WTC11 (cell line): ENCODE data around the gene TOMM40. TPM values are rescaled to one million over a fixed set of nuclear protein-coding genes. Genes with fewer than 3 reads are reported as not detected.

Source experiments
- ATAC-seq: fragments of 200-7000 bp; cut with Tn5 transposase; 2 replicates; pipeline ENCODE4 v1.10.0; 2021; ENCODE audit warnings: mild to moderate bottlenecking, moderate library complexity
- CTCF ChIA-PET: fragments of 300-600 bp; sonication (Branson Sonifier 250); formaldehyde crosslinking; loops from one replicate; lab custom pipeline; 2021; ENCODE audit warnings: antibody characterized with exemption; lab: Charles Lee
- POLR2A ChIA-PET: fragments of 350-600 bp; sonication (Branson Sonifier 250); formaldehyde crosslinking; loops from one replicate; lab custom pipeline; 2021; ENCODE audit warnings: antibody characterized with exemption; lab: Charles Lee
- DNase-seq: peaks from one replicate; pipeline ENCODE4 v3.0.0; 2021; ENCODE audit warnings: low spot score
- H3K27ac Mint-ChIP-seq: 2 replicates; pipeline ENCODE4 v1.8.0; 2021; ENCODE audit warnings: mixed read lengths
- H3K27me3 Mint-ChIP-seq: 2 replicates; pipeline ENCODE4 v1.8.0; 2021; ENCODE audit warnings: low read depth, mild to moderate bottlenecking, moderate library complexity, mixed read lengths
- H3K36me3 Mint-ChIP-seq: 2 replicates; pipeline ENCODE4 v1.8.0; 2021; ENCODE audit warnings: mixed read lengths
- H3K4me1 Mint-ChIP-seq: 2 replicates; pipeline ENCODE4 v1.8.0; 2022; ENCODE audit warnings: mixed read lengths
- H3K4me3 Mint-ChIP-seq: 2 replicates; pipeline ENCODE4 v1.8.0; 2021; ENCODE audit warnings: mild to moderate bottlenecking, moderate library complexity, mixed read lengths
- H3K9me3 Mint-ChIP-seq: 2 replicates; pipeline ENCODE4 v1.8.0; 2021; ENCODE audit warnings: mixed read lengths
- ELF4 ChIP-seq: sonication (generic); formaldehyde crosslinking; IDR thresholded peaks from 2 replicates; pipeline ENCODE4 v1.8.1; 2022; ENCODE audit warnings: low read depth, mild to moderate bottlenecking, moderate library complexity, missing genetic modification reagents
- ESRRA ChIP-seq: sonication (generic); formaldehyde crosslinking; IDR thresholded peaks from 2 replicates; pipeline ENCODE4 v1.8.1; 2022; ENCODE audit warnings: mild to moderate bottlenecking, missing genetic modification reagents, borderline replicate concordance
- FOXJ3 ChIP-seq: sonication (generic); formaldehyde crosslinking; IDR thresholded peaks from 2 replicates; pipeline ENCODE4 v1.9.0; 2021; ENCODE audit warnings: missing genetic modification reagents, mild to moderate bottlenecking, borderline replicate concordance
- GABPB1 ChIP-seq: sonication (generic); formaldehyde crosslinking; IDR thresholded peaks from 2 replicates; pipeline ENCODE4 v1.8.1; 2023; ENCODE audit warnings: mild to moderate bottlenecking, missing genetic modification reagents
- GTF2I ChIP-seq: fragments of 250-450 bp; sonication (Bioruptor Pico); conservative IDR thresholded peaks from 2 replicates; pipeline ENCODE4 v1.4.0; 2021; ENCODE audit warnings: mild to moderate bottlenecking
- HMGA2 ChIP-seq: fragments of 250-450 bp; sonication (Bioruptor Pico); IDR thresholded peaks from 2 replicates; pipeline ENCODE4 v1.4.0; 2021; ENCODE audit warnings: mild to moderate bottlenecking, moderate library complexity
- IRF2 ChIP-seq: sonication (generic); formaldehyde crosslinking; IDR thresholded peaks from 2 replicates; pipeline ENCODE4 v1.8.0; 2022; ENCODE audit warnings: low read depth, missing genetic modification reagents, borderline replicate concordance
- MYBL2 ChIP-seq: sonication (generic); formaldehyde crosslinking; IDR thresholded peaks from 2 replicates; pipeline ENCODE4 v1.8.1; 2023; ENCODE audit warnings: mild to moderate bottlenecking, moderate library complexity, missing genetic modification reagents
- NFE2L1 ChIP-seq: sonication (generic); formaldehyde crosslinking; IDR thresholded peaks from 2 replicates; pipeline ENCODE4 v1.8.1; 2023; ENCODE audit warnings: missing genetic modification reagents
- NFYB ChIP-seq: sonication (generic); formaldehyde crosslinking; conservative IDR thresholded peaks from 2 replicates; pipeline ENCODE4 v1.8.0; 2022; ENCODE audit warnings: low read depth, missing genetic modification reagents
- NR1H2 ChIP-seq: sonication (generic); formaldehyde crosslinking; IDR thresholded peaks from 2 replicates; pipeline ENCODE4 v1.9.0; 2021; ENCODE audit warnings: mild to moderate bottlenecking, moderate library complexity, missing genetic modification reagents
- NR3C1 ChIP-seq: sonication (generic); formaldehyde crosslinking; conservative IDR thresholded peaks from 2 replicates; pipeline ENCODE4 v1.8.1; 2023; ENCODE audit warnings: low read depth, mild to moderate bottlenecking, missing genetic modification reagents
- OVOL2 ChIP-seq: fragments of 250-450 bp; sonication (Bioruptor Pico); IDR thresholded peaks from 2 replicates; pipeline ENCODE4 v1.9.0; 2021; ENCODE audit warnings: mild to moderate bottlenecking, borderline replicate concordance
- ZBTB21 ChIP-seq: sonication (generic); formaldehyde crosslinking; IDR thresholded peaks from 2 replicates; pipeline ENCODE4 v1.8.1; 2023; ENCODE audit warnings: mild to moderate bottlenecking, missing genetic modification reagents, borderline replicate concordance
- ZNF416 ChIP-seq: fragments of 250-450 bp; sonication (Bioruptor Pico); IDR thresholded peaks from 2 replicates; pipeline ENCODE4 v1.9.0; 2021; ENCODE audit warnings: mild to moderate bottlenecking, inconsistent platforms
- total RNA-seq: library from RNA; stranded (reverse); gene quantifications from 3 replicates; pipeline ENCODE4 v1.2.3, GENCODE V29; 2021
- TF ChIP-seq, protein P1 (sequence below): sonication (generic); formaldehyde crosslinking; IDR thresholded peaks from 2 replicates; pipeline ENCODE4 v1.8.1; 2022; ENCODE audit warnings: mild to moderate bottlenecking, missing genetic modification reagents, moderate library complexity, borderline replicate concordance
- TF ChIP-seq, protein P2 (sequence below): sonication (generic); formaldehyde crosslinking; IDR thresholded peaks from 2 replicates; pipeline ENCODE4 v1.8.0; 2023; ENCODE audit warnings: mild to moderate bottlenecking, missing genetic modification reagents
- TF ChIP-seq, protein P3 (sequence below): sonication (generic); formaldehyde crosslinking; IDR thresholded peaks from 2 replicates; pipeline ENCODE4 v1.8.1; 2022; ENCODE audit warnings: low read depth, mild to moderate bottlenecking, moderate library complexity, missing genetic modification reagents, borderline replicate concordance
- TF ChIP-seq, protein P4 (sequence below): sonication (generic); formaldehyde crosslinking; IDR thresholded peaks from 2 replicates; pipeline ENCODE4 v1.8.1; 2023; ENCODE audit warnings: mild to moderate bottlenecking, missing genetic modification reagents, borderline replicate concordance
- TF ChIP-seq, protein P5 (sequence below): sonication (generic); formaldehyde crosslinking; IDR thresholded peaks from 2 replicates; pipeline ENCODE4 v1.8.0; 2022; ENCODE audit warnings: mild to moderate bottlenecking, missing genetic modification reagents

Gene TOMM40
- total RNA-seq, 1 experiment from 2014 or later = 221 TPM

DNA sequence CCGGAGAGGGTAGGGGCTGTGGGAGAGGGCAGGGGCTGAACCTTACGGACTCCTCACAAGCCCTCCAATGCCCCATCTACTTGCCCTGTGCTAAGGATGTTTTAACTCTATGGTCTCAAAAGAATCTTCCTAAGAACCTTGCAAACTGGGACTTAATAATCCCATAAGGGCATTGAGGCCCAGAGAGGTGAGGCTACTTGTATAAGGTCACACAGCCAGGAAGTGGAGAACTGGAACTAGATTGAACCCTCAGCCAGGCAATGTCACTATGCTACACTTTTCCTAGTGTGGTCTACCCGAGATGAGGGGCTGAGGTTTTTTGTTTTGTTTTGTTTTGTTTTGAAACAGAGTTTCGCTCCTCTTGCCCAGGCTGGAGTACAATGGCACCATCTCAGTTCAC, 40.5 kb downstream of the TOMM40 start:
- peaks cover 8% of the 10 kb centered on the region for H3K4me1 Mint-ChIP-seq
- DNase-seq = no peak
- no peaks in the 10 kb centered on the region for H3K36me3 Mint-ChIP-seq
- CTCF ChIA-PET = no interaction called here
- no peak for ATAC-seq
- peaks cover 13% of the 10 kb centered on the region for H3K27me3 Mint-ChIP-seq
- no peak for TF ChIP-seq FOXJ3 (CRISPR knock-in tag)
- TF ChIP-seq GTF2I (CRISPR knock-in tag) = no peak
- no peak for TF ChIP-seq GABPB1
- TF ChIP-seq, protein P1, sequence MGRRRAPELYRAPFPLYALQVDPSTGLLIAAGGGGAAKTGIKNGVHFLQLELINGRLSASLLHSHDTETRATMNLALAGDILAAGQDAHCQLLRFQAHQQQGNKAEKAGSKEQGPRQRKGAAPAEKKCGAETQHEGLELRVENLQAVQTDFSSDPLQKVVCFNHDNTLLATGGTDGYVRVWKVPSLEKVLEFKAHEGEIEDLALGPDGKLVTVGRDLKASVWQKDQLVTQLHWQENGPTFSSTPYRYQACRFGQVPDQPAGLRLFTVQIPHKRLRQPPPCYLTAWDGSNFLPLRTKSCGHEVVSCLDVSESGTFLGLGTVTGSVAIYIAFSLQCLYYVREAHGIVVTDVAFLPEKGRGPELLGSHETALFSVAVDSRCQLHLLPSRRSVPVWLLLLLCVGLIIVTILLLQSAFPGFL (CRISPR knock-in tag) = no peak
- no peak for TF ChIP-seq MYBL2 (CRISPR knock-in tag)
- H3K27ac Mint-ChIP-seq = no peak overlapping the region
- POLR2A ChIA-PET = interaction anchor here (0.7 kb wide), 1 partner anchor 145 kb away, joined by 4 read pairs; no protein-coding TSS in a partner anchor
- no peaks in the 10 kb centered on the region for H3K9me3 Mint-ChIP-seq
- H3K4me3 Mint-ChIP-seq = no peak overlapping the region

DNA sequence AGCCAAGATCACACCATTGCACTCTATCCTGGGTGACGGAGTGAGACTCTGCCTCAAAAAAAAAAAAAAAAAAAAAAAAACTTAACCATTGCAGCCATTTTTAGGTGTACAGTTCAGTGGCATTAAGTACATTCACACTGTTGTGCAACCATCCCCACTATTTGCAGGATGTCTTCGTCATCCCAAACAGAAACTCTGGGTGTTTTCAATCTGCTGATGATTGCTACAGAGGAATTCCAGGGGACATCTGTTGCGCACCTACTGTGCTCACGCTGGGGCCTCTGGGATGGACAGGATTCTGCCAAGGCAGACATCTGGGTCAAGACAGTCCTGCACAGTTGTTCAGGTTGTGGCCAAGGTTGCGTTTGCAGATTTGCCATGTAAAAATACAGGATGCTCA, 48.6 kb downstream of the TOMM40 start:
- ATAC-seq = no peak
- no peaks in the 10 kb centered on the region for H3K9me3 Mint-ChIP-seq
- no peak overlapping the region for H3K4me3 Mint-ChIP-seq
- ChIA-PET CTCF (no interaction called here), POLR2A (no interaction called here)
- H3K27me3 Mint-ChIP-seq = no peaks in the 10 kb centered on the region; the same call in 1 of the 2 replicates
- no peaks in the 10 kb centered on the region for H3K36me3 Mint-ChIP-seq
- TF ChIP-seq ELF4 (CRISPR knock-in tag) (no peak), GABPB1 (peak; percentile 87)
- TF ChIP-seq, all 79 proteins: peak for 1
- 0 out of 2 replicates have a peak, but pooled peaks cover 3% of the 10 kb centered on the region for H3K4me1 Mint-ChIP-seq
- H3K27ac Mint-ChIP-seq = no peak overlapping the region
- no peak for DNase-seq

DNA sequence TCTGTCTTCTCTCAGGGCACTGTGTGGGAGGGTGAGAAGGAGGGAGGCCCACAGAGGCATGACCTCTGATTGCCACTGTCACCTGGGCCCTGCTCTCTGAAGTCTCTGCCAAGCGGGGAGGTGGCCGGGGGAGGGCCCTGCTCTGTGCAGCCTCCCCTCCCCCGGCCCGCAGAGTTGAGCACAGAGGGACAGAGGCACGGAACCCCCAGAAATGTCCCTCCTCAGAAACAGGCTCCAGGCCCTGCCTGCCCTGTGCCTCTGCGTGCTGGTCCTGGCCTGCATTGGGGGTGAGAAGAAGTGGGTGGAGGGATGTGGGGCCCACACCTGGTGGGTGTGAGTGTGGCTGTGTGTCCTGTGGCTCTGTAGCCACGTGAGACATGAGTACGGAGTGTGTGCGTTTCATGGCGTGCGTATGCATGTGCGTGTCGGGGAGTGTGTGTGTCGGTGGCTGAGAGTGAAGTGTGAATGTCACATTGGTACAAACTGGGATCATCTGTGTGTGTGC, 51.1 kb downstream of the TOMM40 start, which contains the start of gene APOC4:
APOC4 (plus strand) TSS at position 171 of the 505 bp plus-strand sequence; CDS start at position 212, 41 bp downstream.
- no peaks in the 10 kb centered on the region; the same call in none of the 2 replicates for H3K27me3 Mint-ChIP-seq
- no peak for TF ChIP-seq NR1H2 (CRISPR knock-in tag)
- no peak for TF ChIP-seq NR3C1 (CRISPR knock-in tag)
- TF ChIP-seq, protein P2, sequence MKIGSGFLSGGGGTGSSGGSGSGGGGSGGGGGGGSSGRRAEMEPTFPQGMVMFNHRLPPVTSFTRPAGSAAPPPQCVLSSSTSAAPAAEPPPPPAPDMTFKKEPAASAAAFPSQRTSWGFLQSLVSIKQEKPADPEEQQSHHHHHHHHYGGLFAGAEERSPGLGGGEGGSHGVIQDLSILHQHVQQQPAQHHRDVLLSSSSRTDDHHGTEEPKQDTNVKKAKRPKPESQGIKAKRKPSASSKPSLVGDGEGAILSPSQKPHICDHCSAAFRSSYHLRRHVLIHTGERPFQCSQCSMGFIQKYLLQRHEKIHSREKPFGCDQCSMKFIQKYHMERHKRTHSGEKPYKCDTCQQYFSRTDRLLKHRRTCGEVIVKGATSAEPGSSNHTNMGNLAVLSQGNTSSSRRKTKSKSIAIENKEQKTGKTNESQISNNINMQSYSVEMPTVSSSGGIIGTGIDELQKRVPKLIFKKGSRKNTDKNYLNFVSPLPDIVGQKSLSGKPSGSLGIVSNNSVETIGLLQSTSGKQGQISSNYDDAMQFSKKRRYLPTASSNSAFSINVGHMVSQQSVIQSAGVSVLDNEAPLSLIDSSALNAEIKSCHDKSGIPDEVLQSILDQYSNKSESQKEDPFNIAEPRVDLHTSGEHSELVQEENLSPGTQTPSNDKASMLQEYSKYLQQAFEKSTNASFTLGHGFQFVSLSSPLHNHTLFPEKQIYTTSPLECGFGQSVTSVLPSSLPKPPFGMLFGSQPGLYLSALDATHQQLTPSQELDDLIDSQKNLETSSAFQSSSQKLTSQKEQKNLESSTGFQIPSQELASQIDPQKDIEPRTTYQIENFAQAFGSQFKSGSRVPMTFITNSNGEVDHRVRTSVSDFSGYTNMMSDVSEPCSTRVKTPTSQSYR (CRISPR knock-in tag) = no peak
- no peak for TF ChIP-seq HMGA2 (CRISPR knock-in tag)
- TF ChIP-seq, protein P3, sequence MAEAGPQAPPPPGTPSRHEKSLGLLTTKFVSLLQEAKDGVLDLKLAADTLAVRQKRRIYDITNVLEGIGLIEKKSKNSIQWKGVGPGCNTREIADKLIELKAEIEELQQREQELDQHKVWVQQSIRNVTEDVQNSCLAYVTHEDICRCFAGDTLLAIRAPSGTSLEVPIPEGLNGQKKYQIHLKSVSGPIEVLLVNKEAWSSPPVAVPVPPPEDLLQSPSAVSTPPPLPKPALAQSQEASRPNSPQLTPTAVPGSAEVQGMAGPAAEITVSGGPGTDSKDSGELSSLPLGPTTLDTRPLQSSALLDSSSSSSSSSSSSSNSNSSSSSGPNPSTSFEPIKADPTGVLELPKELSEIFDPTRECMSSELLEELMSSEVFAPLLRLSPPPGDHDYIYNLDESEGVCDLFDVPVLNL (CRISPR knock-in tag) = no peak
- TF ChIP-seq ESRRA (CRISPR knock-in tag) = no peak
- no peak for TF ChIP-seq IRF2
- TF ChIP-seq, protein P4, sequence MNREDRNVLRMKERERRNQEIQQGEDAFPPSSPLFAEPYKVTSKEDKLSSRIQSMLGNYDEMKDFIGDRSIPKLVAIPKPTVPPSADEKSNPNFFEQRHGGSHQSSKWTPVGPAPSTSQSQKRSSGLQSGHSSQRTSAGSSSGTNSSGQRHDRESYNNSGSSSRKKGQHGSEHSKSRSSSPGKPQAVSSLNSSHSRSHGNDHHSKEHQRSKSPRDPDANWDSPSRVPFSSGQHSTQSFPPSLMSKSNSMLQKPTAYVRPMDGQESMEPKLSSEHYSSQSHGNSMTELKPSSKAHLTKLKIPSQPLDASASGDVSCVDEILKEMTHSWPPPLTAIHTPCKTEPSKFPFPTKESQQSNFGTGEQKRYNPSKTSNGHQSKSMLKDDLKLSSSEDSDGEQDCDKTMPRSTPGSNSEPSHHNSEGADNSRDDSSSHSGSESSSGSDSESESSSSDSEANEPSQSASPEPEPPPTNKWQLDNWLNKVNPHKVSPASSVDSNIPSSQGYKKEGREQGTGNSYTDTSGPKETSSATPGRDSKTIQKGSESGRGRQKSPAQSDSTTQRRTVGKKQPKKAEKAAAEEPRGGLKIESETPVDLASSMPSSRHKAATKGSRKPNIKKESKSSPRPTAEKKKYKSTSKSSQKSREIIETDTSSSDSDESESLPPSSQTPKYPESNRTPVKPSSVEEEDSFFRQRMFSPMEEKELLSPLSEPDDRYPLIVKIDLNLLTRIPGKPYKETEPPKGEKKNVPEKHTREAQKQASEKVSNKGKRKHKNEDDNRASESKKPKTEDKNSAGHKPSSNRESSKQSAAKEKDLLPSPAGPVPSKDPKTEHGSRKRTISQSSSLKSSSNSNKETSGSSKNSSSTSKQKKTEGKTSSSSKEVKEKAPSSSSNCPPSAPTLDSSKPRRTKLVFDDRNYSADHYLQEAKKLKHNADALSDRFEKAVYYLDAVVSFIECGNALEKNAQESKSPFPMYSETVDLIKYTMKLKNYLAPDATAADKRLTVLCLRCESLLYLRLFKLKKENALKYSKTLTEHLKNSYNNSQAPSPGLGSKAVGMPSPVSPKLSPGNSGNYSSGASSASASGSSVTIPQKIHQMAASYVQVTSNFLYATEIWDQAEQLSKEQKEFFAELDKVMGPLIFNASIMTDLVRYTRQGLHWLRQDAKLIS (CRISPR knock-in tag) = no peak
- TF ChIP-seq, protein P5, sequence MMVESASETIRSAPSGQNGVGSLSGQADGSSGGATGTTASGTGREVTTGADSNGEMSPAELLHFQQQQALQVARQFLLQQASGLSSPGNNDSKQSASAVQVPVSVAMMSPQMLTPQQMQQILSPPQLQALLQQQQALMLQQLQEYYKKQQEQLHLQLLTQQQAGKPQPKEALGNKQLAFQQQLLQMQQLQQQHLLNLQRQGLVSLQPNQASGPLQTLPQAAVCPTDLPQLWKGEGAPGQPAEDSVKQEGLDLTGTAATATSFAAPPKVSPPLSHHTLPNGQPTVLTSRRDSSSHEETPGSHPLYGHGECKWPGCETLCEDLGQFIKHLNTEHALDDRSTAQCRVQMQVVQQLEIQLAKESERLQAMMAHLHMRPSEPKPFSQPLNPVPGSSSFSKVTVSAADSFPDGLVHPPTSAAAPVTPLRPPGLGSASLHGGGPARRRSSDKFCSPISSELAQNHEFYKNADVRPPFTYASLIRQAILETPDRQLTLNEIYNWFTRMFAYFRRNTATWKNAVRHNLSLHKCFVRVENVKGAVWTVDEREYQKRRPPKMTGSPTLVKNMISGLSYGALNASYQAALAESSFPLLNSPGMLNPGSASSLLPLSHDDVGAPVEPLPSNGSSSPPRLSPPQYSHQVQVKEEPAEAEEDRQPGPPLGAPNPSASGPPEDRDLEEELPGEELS (CRISPR knock-in tag) = no peak
- no peak for TF ChIP-seq ZBTB21 (CRISPR knock-in tag)
- TF ChIP-seq NFE2L1 (CRISPR knock-in tag) = no peak
- no peak for TF ChIP-seq ZNF416 (CRISPR knock-in tag)
- TF ChIP-seq OVOL2 = no peak
- TF ChIP-seq NFYB (CRISPR knock-in tag) = no peak

More for the DNA sequence above, 51.1 kb downstream of the TOMM40 start, which contains the start of gene APOC4:
- POLR2A ChIA-PET = no interaction called here
- Mint-ChIP-seq H3K9me3 (no peaks in the 10 kb centered on the region), H3K4me1 (no peaks in the 10 kb centered on the region), H3K36me3 (no peaks in the 10 kb centered on the region), H3K4me3 (no peak within 1 kb of the TSS), H3K27ac (no peak within 1 kb of the TSS)
- DNase-seq (no peak), ATAC-seq (no peak)
- CTCF ChIA-PET = no interaction called here
